ENCODE results near the gene CCDC6. TPM values are rescaled to one million over a fixed set of nuclear protein-coding genes. Genes with fewer than 3 reads are reported as not detected.
A peak's percentile ranks its signal among the peaks of the same experiment; 100 is the strongest.

CCDC6 gene
- total and polyA plus RNA-seq, 7 donors = 12.6 to 97.5 (median 59.2) TPM

DNA sequence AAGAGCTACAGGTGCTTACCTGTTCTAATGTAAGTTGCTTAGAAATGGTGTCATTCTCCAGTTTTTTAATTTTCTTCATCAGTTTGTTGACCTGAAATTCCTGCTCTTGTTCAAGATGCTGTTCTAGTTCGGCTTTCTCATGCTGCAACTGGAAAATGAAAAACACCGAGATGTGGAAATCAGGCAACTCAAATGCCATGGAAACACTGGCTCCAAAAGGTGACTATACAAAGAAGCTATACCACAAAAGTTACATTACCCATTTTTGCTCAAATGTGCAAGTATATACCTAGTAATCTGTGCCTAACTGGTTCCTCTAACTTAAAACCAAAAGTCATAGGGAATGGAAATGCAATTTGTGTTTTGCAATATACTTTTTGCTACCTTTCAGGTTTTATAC lies 73.8 kb downstream of the CCDC6 start:
- H3K27me3 ChIP-seq = no peaks in the 10 kb centered on the region
- intact Hi-C loops (cut with DNase I) = loop anchor here (5.0 to 10.0 kb wide), 2 partner anchors 205 to 588 kb away; no protein-coding TSS in a partner anchor
- no peak overlapping the region for H3K27ac ChIP-seq
- no peaks in the 10 kb centered on the region for H3K9me3 ChIP-seq
- 73 to 95% methylated on average over 2 of the region's 2 CpGs for WGBS, 2 donors
- peaks cover 0 to 21% (median 2%) of the 10 kb centered on the region in 4 donors for H3K36me3 ChIP-seq
- H3K4me1 ChIP-seq = peaks cover 0 to 28% (median 19%) of the 10 kb centered on the region in 4 donors
- DNase-seq = no peak
- H3K4me3 ChIP-seq = no peak overlapping the region
- TF ChIP-seq POLR2A (IDR thresholded peaks at IDR 0.05) = no peak
- TF ChIP-seq POLR2AphosphoS5 (IDR thresholded peaks at IDR 0.05) = no peak
- TF ChIP-seq EP300 (IDR thresholded peaks at IDR 0.05) = no peak
- TF ChIP-seq, protein P1, sequence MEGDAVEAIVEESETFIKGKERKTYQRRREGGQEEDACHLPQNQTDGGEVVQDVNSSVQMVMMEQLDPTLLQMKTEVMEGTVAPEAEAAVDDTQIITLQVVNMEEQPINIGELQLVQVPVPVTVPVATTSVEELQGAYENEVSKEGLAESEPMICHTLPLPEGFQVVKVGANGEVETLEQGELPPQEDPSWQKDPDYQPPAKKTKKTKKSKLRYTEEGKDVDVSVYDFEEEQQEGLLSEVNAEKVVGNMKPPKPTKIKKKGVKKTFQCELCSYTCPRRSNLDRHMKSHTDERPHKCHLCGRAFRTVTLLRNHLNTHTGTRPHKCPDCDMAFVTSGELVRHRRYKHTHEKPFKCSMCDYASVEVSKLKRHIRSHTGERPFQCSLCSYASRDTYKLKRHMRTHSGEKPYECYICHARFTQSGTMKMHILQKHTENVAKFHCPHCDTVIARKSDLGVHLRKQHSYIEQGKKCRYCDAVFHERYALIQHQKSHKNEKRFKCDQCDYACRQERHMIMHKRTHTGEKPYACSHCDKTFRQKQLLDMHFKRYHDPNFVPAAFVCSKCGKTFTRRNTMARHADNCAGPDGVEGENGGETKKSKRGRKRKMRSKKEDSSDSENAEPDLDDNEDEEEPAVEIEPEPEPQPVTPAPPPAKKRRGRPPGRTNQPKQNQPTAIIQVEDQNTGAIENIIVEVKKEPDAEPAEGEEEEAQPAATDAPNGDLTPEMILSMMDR (IDR thresholded peaks at IDR 0.05) = no peak

DNA sequence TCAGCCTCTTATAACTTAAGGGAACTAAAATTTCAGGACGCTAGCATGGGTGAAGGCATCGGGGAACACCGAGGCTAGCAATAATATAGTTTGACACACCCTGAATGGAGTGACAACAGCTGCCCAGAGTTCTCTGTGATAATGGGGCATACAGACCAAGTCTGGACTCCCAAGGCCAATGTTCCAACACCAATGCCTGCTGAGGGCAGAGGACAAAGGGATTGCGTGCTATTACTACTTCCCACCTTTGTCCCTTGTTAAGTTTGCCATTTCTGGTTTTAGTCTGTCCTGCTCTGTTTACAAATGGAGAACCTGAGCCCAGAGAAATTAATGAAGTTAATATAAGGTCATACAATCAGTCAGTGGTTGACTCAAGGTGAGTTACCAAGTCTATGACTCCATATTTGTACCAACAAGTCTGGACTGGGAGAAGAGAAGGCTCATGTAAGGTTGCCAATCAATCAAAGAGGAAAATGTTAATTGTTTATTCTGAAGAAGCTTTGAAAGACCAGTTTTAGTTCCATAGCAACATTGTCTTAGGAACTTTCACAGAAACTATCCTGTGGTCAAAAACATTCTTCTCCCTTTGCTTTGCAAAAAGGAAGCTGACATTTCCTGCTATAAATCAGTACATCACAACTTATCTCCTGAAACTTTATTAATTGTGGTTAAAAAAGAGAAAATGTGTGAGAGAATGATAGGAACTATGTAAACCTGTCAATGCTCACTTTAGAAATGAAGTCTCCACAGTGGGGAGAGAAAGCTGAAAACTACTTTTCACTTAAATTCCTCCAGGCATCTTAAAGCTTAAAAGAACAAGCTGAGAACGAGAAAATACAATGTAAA lies 74.5 kb downstream of the CCDC6 start:
- Histone ChIP-seq H3K4me1 (peaks cover 0 to 30% (median 23%) of the 10 kb centered on the region in 4 donors), H3K4me3 (no peak overlapping the region), H3K9me3 (no peaks in the 10 kb centered on the region), H3K27ac (no peak overlapping the region), H3K27me3 (no peaks in the 10 kb centered on the region), H3K36me3 (peaks cover 0 to 21% (median under 1%) of the 10 kb centered on the region in 4 donors)
- no peak for DNase-seq
- intact Hi-C loops (cut with DNase I) = loop anchor here (5.0 to 10.0 kb wide), 2 partner anchors 205 to 587 kb away; no protein-coding TSS in a partner anchor
- TF ChIP-seq POLR2A (IDR thresholded peaks at IDR 0.05) (no peak), EP300 (IDR thresholded peaks at IDR 0.05) (no peak), POLR2AphosphoS5 (IDR thresholded peaks at IDR 0.05) (no peak)
- TF ChIP-seq, protein P1 (IDR thresholded peaks at IDR 0.05) = no peak
- 83 to 84% methylated on average over 5 of the region's 5 CpGs for WGBS, 2 donors

DNA sequence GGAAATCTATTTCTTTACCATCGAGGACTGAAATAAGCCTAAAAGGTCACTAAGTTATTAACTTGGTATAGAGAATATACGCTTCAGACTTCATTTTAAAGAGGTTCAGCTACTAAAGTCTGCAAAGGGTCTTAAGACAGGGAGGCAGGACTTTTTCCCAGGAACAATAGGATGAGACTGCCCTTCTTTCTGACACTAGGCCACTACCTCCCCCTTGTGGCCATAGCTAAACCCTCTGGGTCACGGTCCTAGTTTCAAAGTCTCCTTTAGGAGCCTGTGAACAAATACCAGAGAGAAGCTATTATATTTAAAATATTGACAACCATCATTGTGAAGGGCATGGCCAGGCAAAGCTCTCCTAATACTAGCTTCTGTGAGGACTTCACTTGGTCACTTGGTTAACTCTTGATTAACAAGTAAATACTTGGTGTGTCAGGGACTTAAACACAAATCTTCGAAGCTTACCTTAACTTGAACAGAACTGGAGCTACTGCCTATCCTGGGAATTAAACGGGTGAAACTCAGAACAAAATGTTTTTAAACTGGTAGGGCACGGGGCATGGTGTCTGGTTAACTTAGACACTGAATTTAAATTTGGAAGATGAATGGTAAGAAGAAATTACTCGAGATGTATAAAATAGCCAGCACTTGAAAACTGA lies 75.6 kb downstream of the CCDC6 start:
- peaks cover 0 to 32% (median 30%) of the 10 kb centered on the region in 4 donors for H3K4me1 ChIP-seq
- no peak for DNase-seq
- no peak for TF ChIP-seq POLR2A (IDR thresholded peaks at IDR 0.05)
- TF ChIP-seq, protein P1 (IDR thresholded peaks at IDR 0.05) = peak; percentile 19 to 78 (median 56)
- no peak for TF ChIP-seq POLR2AphosphoS5 (IDR thresholded peaks at IDR 0.05)
- H3K27ac ChIP-seq = no peak overlapping the region
- intact Hi-C loops (cut with DNase I) = loop anchor here (5.0 to 10.0 kb wide), 2 partner anchors 203 to 586 kb away; no protein-coding TSS in a partner anchor
- peaks cover 0 to 21% (median 0%) of the 10 kb centered on the region in 4 donors for H3K36me3 ChIP-seq
- H3K4me3 ChIP-seq = no peak overlapping the region
- 73 to 80% methylated on average over 7 of the region's 7 CpGs for WGBS, 2 donors
- no peaks in the 10 kb centered on the region for H3K27me3 ChIP-seq
- no peaks in the 10 kb centered on the region for H3K9me3 ChIP-seq

DNA sequence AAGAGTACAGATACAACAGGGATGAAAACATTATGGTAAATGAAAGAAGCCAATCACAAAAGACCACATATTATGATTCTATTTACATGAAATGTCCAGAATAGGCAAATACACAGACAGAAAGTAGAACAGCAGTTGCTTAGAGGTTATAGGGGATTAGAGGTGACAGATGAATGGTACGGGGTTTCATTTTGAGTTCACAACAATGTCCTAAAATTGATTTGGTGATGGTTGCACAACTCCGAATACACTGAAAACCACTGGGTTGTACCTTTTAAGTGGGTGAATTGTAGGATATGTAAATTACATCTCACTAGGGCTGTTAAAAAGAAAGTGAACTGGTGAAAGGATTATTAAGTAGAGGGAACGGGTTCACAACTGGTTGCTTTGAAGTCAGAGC lies 76.8 kb downstream of the CCDC6 start:
- intact Hi-C loops (cut with DNase I) = loop anchor here (10.0 kb wide), 1 partner anchor 205 kb away; no protein-coding TSS in a partner anchor
- no peak for DNase-seq
- Histone ChIP-seq H3K36me3 (peaks cover 0 to 21% (median 0%) of the 10 kb centered on the region in 4 donors), H3K9me3 (no peaks in the 10 kb centered on the region), H3K27me3 (no peaks in the 10 kb centered on the region), H3K4me1 (peaks cover 0 to 27% (median 21%) of the 10 kb centered on the region in 4 donors), H3K27ac (no peak overlapping the region), H3K4me3 (no peak overlapping the region)
- WGBS, 2 donors = 77 to 95% methylated on average over 3 of the region's 3 CpGs
- TF ChIP-seq, protein P1 (IDR thresholded peaks at IDR 0.05) = no peak
- TF ChIP-seq POLR2AphosphoS5 (IDR thresholded peaks at IDR 0.05) = no peak
- TF ChIP-seq EP300 (IDR thresholded peaks at IDR 0.05) = no peak
- TF ChIP-seq POLR2A (IDR thresholded peaks at IDR 0.05) = no peak

Measured in sigmoid colon (tissue), 7 donors.